ENCODE results near the gene FAU.

Gene FAU

DNA sequence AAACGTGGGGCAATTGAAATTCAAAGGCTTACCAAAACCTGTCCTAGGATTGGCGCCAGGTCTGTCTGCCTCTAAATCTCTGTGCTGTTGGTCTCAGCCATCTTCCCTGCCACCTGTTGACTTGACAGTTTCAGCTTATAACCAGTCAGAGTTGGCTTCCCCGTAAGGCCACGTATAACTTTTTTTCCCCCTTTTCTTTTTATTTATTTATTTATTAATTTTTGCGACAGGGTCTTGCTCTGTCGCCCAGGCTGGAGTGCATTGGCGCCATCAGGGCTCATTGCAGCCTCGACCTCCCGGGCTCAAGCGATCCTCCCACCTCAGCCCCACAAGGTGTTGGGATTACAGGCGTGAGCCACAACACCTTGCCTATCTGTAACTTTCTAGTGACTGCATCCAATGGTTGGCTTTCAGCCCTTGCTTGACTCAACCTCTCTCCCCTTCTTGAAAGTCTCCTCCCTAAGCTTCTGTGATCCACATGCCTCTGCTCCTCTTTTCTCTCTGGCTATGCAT, 13.8 kb upstream of the FAU start:
- DNase-seq (ENCODE audit: low read depth): no peak

DNA sequence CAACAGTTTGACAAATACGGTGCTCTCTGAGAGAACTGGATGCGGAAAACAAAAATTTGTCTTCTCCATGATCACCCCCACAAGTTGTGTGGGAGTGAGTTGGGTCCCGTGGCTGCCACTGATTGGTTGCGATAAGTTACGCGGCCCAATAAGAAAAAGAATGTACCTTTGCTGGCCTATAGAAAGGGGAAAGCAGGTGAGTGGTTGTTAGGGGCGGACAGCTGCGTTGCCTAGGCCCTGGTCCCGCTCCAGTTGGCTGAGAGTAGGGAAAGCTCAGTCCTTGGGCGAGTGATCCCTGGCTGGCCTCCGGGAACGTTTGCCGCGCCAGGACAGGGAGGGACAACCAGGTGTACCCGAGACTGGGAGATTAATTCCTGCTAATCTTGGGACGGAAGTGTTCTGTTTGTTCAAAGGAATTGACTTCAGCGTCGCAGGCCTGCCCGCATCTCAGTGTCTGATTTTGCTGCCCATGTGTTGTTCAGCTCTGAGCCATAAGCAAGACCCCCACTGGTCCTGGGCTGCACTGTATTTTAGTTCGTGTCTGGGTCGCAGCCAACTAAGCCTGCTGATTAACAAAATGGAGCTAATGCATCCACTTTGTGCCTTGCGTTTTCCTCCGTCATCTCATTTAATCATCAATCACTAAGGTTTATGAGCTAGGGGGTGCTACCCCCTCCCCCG, 13.2 kb upstream of the FAU start:
- DNase-seq (ENCODE audit: low read depth): peak; percentile 98

DNA sequence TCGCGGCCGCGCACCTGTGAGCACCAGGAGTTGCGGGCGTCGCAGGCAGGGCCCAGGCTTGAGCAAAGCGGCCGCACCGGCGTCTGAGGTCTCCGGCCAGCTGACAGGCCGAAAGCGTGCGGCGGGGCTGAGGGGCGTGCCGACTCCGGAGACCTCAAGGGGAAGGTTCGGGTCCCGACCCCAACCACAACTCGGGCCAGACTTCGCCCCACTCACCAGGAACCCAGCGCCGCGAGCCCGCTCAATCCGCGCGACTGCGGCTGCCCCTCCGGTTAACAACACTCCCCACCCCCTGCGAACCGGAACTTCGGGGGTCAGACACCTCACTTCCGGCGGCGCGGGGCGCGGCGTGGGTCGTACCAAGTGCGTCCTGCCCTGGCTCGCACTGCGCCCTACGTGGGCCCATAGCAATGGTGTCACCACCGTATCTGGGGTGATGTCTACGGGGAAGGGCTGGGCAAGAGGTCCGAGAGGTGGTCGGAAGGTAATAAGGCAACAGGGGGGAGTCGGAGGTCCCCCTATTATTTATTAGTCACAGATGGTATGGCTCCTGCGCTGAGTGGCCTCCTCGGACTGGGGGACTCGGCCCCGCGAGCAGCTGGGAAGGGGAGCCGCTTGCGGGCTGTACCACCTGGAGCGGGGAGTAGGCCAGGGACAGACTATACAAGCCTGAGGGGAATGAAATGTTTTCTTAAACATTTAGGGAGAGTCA, 12.5 kb upstream of the FAU start, which contains the start of gene SYVN1:
Gene SYVN1 (minus strand): TSS at position 280 of the 712 bp plus-strand sequence. CDS start 918 bp downstream, outside the sequence.
- peak; percentile 90 for DNase-seq (ENCODE audit: low read depth)

DNA sequence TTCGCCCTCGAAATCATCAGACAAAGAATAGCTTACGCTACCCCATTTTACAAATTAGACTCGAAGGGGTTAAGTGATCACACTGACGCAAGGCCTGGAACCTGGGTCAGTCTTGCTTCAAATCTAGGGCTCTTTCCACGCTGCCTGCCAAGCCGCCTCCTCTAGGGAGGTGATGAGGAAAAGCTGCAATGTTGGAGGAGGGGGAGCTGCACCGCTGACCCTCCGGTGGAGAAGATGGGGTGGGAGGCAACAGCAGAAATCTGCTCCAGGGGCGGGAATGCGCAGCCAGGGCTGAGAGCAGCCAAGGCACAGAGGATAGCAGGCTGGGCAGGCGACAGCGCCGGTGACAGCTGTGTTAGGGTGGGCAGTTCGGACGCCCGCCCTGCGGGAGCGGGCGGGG, 11.8 kb upstream of the FAU start:
- peak; percentile 21 for DNase-seq (ENCODE audit: low read depth)

DNA sequence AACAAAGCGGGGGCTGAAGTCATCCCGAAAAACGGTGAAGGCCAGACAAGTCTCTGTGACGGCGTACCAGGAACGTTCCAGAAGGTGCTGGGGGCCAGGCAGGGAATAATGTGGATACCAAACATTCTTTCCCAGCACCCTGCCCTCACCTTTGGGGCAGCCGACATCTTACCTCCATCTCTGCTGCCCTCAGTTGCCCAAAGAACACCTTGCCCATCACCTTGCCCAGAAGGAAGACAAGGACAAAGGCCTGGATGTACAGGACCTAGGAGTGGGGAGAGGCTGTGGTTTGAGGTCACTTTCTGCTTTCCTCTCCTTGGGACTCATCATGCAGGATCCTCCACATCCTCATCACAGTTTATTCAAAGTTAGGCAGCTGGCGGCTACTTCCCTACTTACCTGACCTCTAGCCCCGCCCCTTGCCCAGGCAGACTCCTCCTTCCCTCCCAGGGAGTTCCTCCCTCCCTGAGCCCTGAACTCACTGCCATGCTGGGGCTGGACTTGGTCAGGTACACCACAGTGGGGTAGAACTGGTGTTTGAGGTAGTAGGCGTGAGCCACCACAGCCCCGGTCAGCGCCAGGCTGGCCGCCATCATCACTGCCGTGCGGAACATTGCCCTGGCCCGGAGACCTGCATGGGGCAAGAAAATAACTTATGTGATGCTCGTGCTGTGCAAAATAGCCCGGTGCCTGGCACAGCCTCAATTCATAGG, 11.2 kb upstream of the FAU start:
- DNase-seq (ENCODE audit: low read depth): peak; percentile 37

DNA sequence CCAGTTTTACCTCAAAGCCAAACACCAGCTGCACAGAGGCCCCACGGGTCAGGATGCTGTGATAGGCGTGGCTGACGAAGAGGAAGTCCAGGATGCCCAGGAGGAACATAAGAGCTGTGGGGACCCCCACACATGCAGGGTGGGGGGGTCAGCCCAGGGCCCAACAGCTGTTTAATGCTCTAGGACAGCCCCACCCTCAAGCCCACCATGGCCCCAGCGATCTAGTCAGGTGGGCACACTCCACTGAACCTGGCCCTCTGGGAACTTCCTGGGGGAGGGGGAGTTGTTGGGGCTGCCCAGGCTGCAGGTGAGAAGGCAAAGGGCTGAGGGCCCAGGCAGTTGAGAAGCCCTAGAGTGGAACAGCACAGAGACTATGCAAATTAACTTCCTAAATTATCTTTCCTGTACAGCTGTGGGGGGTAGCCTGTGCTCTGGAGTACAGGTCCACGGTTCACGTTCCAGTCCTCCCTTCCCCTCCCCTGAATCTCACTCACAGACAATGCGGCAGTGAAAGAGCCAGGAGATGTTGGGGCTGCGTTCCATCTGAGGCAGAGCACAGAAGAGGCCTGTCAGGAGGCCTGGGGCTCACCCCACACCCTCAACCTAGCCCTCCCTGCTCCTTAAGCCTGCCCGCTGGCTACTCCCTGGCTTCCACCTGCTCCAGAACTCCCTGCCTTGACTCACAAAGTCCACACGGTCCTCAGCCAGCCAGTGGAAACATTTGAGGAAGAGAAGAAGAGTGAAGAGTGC, 10.5 kb upstream of the FAU start:
- DNase-seq (ENCODE audit: low read depth): no peak

DNA sequence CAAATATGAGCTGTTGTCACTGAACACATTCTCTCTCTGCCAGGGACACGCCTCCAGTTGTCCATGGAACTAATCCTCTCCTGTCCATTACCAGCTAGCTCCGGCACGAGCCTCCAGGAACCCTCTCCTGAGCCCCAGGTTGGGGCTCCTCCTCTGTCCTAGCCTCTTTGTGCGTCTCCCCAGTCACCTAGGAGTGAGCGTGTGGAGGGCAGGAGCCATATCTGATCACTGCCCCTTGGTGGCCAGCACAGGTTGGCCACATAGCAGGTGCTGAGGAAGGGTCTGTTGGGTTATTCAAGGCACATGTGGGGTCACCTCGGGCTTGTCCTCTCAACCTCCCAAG, 9.9 kb upstream of the FAU start:
- no peak for DNase-seq (ENCODE audit: low read depth)

DNA sequence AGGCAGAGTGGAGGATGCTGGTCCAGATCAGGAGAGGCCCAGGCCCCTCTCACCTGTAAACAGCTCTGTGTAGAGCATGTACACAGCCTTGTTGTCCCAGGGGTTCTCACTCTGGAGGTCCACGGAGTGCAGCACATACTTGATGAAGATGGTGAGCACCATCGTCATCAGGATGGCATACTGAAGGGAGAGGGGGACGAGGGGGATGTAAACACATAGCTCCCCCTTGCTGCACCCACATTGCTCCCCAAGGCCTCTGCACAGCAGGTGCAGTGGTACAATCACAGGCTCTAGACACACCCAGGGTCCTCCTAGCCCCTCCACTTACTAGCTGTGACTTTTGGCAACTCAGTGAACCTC, 9.5 kb upstream of the FAU start:
- no peak for DNase-seq (ENCODE audit: low read depth)

DNA sequence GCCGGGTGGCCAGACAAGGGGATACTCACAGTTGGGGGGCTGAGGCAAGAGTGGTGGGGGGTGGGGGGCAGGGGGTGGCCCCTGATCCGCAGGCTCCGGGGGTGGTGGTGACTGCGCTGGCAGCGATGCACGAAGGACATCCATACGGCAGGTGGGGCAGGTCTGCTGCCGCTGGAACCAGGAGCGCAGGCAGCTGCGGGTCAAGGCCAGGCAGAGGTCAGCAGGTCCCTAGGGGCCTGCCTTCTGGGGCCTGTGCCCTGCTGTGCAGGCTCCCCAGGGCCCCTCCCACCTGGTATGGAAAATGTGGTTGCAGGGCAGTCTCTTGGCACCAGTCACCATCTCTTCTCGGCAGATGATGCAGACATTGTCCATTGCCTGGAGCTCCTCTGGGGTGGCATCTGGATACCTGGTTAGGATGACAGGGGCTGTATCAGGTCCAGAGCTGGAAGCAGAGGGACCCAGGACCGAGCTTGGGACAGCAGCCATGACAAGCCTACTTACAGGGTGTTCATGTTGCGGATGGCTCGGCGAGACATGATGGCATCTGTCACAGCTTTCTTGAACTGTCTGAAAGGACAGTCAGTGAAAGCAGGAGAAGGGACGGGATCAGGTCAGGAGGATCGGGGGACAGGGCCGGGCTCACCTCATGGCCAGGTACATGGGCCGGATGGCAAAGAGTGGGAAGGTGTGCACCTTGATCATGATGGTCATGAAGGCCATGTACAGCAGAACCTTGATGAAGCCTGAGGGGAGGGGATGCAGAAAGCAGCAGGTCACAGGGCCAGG, 8.9 kb upstream of the FAU start:
- no peak for DNase-seq (ENCODE audit: low read depth)

DNA sequence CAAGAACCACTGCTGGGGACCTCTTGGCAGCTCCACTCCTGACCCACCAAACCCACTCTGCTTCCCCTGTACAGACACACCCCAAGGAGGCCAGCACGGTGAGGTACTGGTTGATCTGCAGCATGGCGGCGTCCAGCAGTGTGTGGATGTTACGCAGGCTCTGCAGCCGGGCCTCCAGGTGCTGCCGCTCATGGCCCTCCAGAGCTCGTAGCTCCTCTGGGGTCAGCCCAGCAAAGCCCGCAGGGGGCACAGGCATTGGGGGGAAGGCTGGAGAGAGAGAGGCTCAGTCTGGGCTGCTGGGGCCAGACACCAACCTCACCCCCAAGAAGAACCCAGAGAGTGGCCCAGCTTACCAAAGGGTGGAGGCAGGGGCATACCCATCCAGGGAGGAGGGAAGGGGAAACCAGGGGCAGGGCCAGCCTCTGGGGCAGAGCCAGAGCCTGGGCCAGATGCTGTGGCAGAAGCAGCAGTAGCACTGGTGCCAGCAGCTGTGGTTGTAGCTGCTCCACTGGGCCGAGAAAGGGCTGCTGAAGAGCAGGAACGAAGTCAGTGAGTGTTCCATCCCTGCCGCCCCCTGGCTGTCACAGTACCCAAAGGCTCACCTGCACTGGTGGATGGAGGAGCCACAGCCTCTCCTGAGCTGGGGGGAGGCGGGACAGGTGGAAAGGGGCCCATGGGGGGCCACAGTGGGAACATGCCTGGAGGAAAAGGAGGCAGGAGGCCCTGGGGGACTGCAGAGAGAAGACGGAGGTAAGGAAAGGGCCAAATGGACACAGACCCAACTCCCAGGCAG, 7.9 kb upstream of the FAU start:
- DNase-seq (ENCODE audit: low read depth): no peak

DNA sequence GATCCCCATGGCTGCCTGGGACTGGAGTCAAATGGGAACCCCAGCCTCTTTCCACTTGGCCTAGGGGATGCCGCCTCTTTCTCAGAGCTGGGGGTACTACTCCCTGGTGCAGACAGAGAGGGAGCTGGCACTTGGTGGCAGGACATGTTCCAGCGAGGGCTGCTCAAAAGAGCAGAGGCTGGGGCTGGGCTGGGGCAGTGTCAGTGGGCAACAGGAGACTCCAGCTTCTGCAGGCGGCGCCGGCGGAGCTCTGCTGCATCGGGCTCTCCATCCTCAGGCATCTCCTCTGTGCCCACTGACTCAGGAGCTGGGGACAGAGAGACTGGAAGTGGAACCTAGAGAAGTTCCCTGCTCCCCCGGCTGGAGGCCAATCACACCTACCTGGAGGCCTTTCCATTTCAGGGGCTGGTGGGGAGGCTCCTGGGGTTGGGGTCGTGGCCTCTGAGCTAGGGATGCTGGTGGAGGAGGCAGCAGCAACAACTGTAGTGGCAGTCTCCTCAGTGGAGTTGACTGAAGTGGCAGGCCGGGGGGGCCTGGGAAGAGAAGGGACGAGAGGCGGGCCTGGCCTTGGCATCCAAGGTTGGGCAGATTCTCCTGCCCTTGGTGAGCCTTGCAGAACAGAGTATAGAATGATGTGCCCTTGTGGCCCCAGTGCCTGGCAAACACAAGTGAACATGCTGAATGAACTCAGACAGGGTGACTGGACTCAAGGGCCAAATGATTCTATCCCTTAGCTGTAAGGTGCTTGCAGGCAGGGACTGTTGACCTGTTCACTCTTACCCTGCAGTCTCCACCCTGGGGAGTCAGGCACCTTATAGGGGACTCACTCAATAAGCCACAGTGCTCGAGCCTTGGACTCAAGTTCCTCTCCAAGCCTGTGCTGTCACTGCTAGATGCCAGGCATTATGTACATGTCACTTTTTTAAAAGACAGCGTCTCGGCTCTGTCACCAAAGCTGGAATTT, 6.5 kb upstream of the FAU start:
- DNase-seq (ENCODE audit: low read depth): no peak

DNA sequence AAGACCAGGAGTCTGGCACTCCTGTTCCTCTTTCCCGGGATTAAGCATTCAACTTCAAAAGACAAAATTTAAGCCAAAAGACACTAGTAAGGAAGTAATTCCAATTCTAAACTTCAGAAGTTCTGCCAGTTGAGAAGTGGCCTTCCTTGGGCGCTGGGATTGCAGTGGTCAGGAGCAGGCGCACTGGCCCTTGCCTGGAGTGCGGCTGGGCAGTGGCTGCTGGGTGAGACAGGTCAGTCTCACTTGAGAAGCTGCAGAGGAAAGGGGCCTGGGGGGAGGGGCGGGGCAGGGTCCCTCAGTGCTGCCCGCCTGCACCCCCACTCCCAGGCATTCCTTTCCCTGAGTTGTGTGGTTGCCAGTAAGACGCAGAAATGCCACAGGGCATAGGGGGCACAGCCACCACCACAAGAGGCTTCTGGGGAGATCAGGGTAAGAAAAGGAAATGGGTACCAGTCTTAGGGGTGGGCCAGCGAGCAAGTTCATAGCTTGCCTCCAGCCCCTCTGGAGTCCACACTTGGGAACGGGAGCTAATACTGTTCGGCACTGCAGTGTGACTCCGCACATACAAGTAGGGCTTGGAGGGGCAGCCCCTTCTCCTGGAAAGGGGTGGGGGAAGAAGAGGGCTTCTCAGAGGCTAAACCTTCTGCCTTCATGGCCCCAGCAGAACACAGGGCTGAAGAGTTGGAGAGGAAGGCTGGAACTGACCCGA, 5.7 kb upstream of the FAU start:
- no peak for DNase-seq (ENCODE audit: low read depth)

DNA sequence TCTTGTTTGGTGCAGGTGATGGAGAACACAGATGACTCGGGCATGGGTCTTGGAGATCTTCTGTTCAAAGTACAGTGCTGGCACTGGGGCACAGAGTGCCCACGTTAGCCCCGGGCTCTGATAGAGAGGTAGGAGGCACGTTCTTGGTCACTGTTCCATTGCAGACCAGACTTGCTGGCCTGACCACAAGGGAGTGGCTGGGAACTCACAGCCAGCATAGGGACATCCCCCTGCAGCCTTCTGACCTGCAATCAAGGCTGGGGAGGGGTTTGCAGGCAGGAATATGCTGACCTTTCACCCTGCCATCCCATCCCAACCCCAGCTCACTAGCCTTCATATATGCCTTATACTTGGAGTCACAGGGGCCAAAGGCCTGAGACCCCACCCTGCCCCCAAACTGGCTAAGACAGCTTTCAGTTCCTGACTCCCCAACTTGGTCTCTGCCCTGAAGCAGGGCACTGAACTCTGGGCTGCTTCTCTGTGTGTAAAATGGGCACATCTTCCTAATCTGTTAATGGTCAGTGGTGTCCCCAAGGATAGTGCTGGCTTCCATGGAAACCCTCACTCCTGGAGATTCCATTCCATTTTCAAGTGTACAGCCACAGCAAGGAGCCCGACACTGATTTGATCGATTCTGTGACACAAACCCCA, 4.8 kb upstream of the FAU start:
- DNase-seq (ENCODE audit: low read depth): no peak

DNA sequence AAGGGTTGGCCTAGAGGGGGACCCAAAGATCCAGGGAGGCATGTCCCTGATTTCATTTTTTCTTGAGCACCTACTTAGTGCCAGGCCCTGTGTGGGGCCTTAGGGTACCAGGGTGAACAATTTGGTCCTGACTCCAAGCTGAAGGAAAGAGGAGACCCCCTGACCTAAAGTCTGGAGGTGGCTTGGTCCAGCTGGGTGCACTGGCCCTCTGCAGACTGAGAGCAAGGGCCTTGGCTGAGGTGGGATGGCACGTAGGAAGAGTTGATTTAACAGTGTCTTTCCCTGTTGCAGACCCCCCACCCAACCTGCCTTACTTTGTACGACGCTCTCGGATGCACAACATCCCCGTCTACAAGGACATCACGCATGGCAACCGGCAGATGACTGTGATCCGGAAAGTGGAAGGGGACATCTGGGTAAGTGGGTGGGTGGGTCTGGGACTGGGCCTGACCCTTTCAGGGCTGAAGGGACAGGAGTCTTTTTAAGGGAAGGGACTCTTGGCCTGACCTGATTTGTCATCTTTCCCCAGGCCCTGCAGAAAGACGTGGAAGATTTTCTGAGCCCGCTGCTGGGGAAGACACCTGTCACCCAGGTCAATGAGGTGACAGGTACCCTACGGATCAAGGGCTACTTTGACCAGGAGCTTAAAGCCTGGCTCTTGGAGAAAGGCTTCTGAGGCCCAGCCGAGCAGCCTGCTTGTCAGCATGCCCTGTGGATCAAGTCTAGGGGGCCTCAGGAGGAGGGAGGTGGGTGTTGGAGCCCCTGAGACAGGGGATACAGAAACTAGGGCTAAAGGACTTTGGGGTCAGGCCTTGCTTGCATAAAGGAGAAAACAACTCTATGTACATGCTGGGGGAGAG, 3.5 kb upstream of the FAU start:
- DNase-seq (ENCODE audit: low read depth): no peak

DNA sequence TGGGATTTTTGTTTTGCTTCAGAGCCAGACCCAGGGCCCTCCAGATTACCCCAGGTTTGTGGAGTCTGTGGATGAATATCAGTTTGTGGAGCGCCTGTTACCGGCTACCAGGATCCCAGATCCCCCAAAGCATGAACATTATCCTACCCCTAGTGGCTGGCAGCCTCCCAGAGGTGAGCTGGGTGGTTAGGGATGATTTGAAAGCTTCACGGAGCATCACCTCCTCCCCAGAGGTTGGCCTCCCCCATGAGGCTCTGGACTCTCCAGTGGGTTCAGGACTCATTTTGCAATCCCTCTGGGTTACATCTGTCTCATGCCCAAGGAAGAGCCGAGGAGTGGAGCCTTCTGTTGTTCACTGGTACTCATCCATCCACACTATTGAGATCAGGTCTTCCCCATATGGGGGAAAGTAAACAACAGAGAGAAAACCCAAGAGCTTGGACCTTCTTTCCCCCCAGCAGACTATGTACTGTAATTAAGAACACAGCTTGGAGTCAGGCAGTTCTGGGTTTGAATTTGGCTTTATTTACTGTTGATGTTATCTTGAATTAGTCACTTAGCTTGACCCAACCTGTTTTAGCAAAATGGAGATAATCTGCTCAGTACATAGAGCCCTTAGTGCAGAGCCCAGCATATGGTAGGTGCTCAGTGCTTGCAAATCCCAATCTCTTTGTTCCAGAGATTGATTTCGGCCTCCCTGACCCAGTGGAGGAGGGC, 2.7 kb upstream of the FAU start:
- DNase-seq (ENCODE audit: low read depth): no peak

DNA sequence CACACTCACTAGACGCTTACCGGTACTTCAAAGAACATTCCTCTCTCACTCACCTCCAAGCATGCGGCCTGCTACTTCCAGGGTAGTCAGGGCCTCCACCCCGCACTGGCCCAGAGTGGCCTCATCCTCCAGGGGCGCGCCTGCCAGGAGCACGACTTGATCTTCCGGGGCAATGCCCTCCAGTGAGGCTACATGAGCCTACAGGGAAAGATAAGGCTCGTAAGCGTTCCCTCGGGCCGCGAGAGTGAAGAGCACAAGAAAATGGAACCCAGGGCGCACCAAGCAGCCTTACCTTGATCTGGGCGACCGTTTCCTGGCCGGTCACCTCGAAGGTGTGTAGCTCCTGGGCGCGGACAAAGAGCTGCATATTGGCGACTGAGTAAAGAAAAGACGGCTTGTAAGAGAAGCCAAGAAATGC, 478 bp downstream of the FAU start:
- DNase-seq (ENCODE audit: low read depth): peak; percentile 39

DNA sequence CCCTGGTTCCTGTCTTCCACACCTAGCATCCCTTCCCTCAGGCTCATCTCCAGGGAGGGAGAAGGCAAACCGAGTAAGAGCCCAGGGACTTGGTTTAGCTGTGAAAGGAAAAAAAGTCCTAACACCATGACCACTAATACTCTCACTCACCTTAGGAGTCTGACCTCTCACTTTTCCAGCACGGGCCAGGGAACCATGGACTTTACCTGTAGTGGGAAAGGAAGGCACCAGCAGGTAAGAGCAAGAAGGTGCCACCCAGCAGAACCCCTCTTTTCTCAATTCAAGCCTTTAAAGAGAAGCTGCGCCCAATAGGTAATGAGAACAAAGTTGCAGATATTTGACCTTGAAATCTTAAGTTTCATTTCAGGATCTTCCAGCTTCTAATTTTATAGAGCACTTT, 1.1 kb downstream of the FAU start:
- no peak for DNase-seq (ENCODE audit: low read depth)

Measured in ELR (cell line).